Astrocyte (in vitro differentiated cells and primary cell): Measurements from ENCODE around the gene PPP1R14C. TPM values are rescaled to one million over a fixed set of nuclear protein-coding genes. Genes with fewer than 3 reads are reported as not detected.
"Not testable (repeated sequence)": the region's sequence is repeated elsewhere in the genome, so short reads cannot be mapped to it uniquely, and the experiment has no call there.

Source experiments
- DNase-seq: peaks from one replicate; pipeline ENCODE4 v3.0.0-alpha.2; 2010; ENCODE audit warnings: low read depth
- FAIRE-seq: peaks from 2 replicates; lab custom pipeline; 2011; peaks lifted over from hg19 to GRCh38; lab: Jason Lieb, UNC
- H2AFZ ChIP-seq: 2 replicates; pipeline ENCODE4 v1.6.0; 2012; ENCODE audit warnings: low read depth, low read length, inconsistent platforms
- H3K27ac ChIP-seq: 2 replicates; pipeline ENCODE4 v1.5.1; 2011; ENCODE audit warnings: low read depth, low read length, inconsistent platforms
- H3K27me3 ChIP-seq: 2 replicates; pipeline ENCODE4 v1.6.0; 2011; ENCODE audit warnings: low read length, inconsistent platforms; ENCODE audit not compliant: insufficient read depth
- H3K36me3 ChIP-seq: 2 replicates; pipeline ENCODE4 v1.5.1; 2011; ENCODE audit warnings: low read length, inconsistent platforms; ENCODE audit not compliant: insufficient read depth
- H3K4me1 ChIP-seq: 2 replicates; pipeline ENCODE4 v1.5.1; 2011; ENCODE audit warnings: low read length, inconsistent platforms; ENCODE audit not compliant: insufficient read depth
- H3K4me2 ChIP-seq: 2 replicates; pipeline ENCODE4 v1.6.0; 2012; ENCODE audit warnings: low read length, inconsistent platforms
- H3K4me3 ChIP-seq: 2 replicates; pipeline ENCODE4 v1.5.1; 2011; ENCODE audit warnings: low read depth, mild to moderate bottlenecking, low read length, inconsistent platforms; ENCODE audit not compliant: insufficient read depth
- H3K79me2 ChIP-seq: 2 replicates; pipeline ENCODE4 v1.6.0; 2012; ENCODE audit warnings: mild to moderate bottlenecking, low read length, inconsistent platforms; ENCODE audit not compliant: insufficient read depth
- H3K9ac ChIP-seq: 2 replicates; pipeline ENCODE4 v1.6.0; 2012; ENCODE audit warnings: mild to moderate bottlenecking, low read length, inconsistent platforms
- H3K9me3 ChIP-seq: 2 replicates; pipeline ENCODE4 v1.5.1; 2012; ENCODE audit warnings: low read depth, mild to moderate bottlenecking, low read length, inconsistent platforms; ENCODE audit not compliant: insufficient read depth
- H4K20me1 ChIP-seq: 2 replicates; pipeline ENCODE4 v1.6.0; 2012; ENCODE audit warnings: low read length, inconsistent platforms; ENCODE audit not compliant: insufficient read depth
- H3K27ac Mint-ChIP-seq: one replicate; pipeline ENCODE4 v1.8.0; 2021; ENCODE audit warnings: mild to moderate bottlenecking, mixed read lengths; ENCODE audit not compliant: unreplicated experiment
- H3K27me3 Mint-ChIP-seq: one replicate; pipeline ENCODE4 v1.8.0; 2021; ENCODE audit warnings: low read depth, mixed read lengths; ENCODE audit not compliant: unreplicated experiment
- H3K36me3 Mint-ChIP-seq: one replicate; pipeline ENCODE4 v1.8.0; 2021; ENCODE audit warnings: low read depth, mixed read lengths; ENCODE audit not compliant: unreplicated experiment
- H3K4me1 Mint-ChIP-seq: one replicate; pipeline ENCODE4 v1.8.0; 2021; ENCODE audit warnings: low read depth, mixed read lengths; ENCODE audit not compliant: unreplicated experiment
- H3K4me3 Mint-ChIP-seq: one replicate; pipeline ENCODE4 v1.8.0; 2021; ENCODE audit warnings: mild to moderate bottlenecking, moderate library complexity, mixed read lengths; ENCODE audit not compliant: unreplicated experiment
- H3K9me3 Mint-ChIP-seq: one replicate; pipeline ENCODE4 v1.8.0; 2021; ENCODE audit warnings: mild to moderate bottlenecking, mixed read lengths; ENCODE audit not compliant: unreplicated experiment
- EZH2 ChIP-seq: IDR thresholded peaks from 2 replicates; pipeline ENCODE4 v1.6.1; 2012; ENCODE audit warnings: mild to moderate bottlenecking, low read length, inconsistent platforms; ENCODE audit not compliant: insufficient read depth
- total RNA-seq: library from RNA; stranded (reverse); gene quantifications from 2 replicates; pipeline ENCODE4 v1.2.1, GENCODE V29; 2021
- TF ChIP-seq, protein P1 (sequence below): IDR thresholded peaks from 2 replicates; pipeline ENCODE4 v1.5.1; 2011; ENCODE audit warnings: low read depth, mild to moderate bottlenecking, inconsistent platforms, low read length, moderate library complexity; ENCODE audit not compliant: insufficient read depth

The PPP1R14C gene
- total RNA-seq, 1 donor from 2014 or later = 3.9 TPM

- no peak for FAIRE-seq
- no peaks in the 10 kb centered on the region for H4K20me1 ChIP-seq
- no peaks in the 10 kb centered on the region for H3K36me3 Mint-ChIP-seq
These were observed 43.5 kb downstream of the PPP1R14C start for GRCh38 chr6:150186129-150186898.

GRCh38 chr6:150187433-150187832 is 44.6 kb downstream of the PPP1R14C start:
- H3K36me3 ChIP-seq, H3K9me3 ChIP-seq, H3K4me3 ChIP-seq, H3K9ac ChIP-seq, H3K27me3 ChIP-seq, H3K27ac ChIP-seq, H3K27me3 Mint-ChIP-seq, H2AFZ ChIP-seq, H3K36me3 Mint-ChIP-seq, H3K9me3 Mint-ChIP-seq, H4K20me1 ChIP-seq, FAIRE-seq, H3K27ac Mint-ChIP-seq, DNase-seq, H3K4me1 ChIP-seq, H3K79me2 ChIP-seq, H3K4me2 ChIP-seq, H3K4me3 Mint-ChIP-seq: not testable (repeated sequence)
- H3K4me1 Mint-ChIP-seq = peaks cover 20% of the 10 kb centered on the region

More at GRCh38 chr6:150186129-150186898, 43.5 kb downstream of the PPP1R14C start:
- Histone ChIP-seq H3K9me3 (no peaks in the 10 kb centered on the region), H3K36me3 (no peaks in the 10 kb centered on the region), H3K79me2 (no peaks in the 10 kb centered on the region), H3K4me1 (no peaks in the 10 kb centered on the region), H3K27ac (no peak overlapping the region), H3K9ac (no peak overlapping the region), H3K4me3 (no peak overlapping the region), H3K4me2 (no peak overlapping the region), H2AFZ (no peak overlapping the region), H3K27me3 (no peaks in the 10 kb centered on the region)
- Mint-ChIP-seq H3K4me3 (no peak overlapping the region), H3K27ac (no peak overlapping the region), H3K4me1 (peaks cover 11% of the 10 kb centered on the region), H3K27me3 (peaks cover 6% of the 10 kb centered on the region), H3K9me3 (peaks cover 7% of the 10 kb centered on the region)
- no peak for DNase-seq
- TF ChIP-seq, protein P1, sequence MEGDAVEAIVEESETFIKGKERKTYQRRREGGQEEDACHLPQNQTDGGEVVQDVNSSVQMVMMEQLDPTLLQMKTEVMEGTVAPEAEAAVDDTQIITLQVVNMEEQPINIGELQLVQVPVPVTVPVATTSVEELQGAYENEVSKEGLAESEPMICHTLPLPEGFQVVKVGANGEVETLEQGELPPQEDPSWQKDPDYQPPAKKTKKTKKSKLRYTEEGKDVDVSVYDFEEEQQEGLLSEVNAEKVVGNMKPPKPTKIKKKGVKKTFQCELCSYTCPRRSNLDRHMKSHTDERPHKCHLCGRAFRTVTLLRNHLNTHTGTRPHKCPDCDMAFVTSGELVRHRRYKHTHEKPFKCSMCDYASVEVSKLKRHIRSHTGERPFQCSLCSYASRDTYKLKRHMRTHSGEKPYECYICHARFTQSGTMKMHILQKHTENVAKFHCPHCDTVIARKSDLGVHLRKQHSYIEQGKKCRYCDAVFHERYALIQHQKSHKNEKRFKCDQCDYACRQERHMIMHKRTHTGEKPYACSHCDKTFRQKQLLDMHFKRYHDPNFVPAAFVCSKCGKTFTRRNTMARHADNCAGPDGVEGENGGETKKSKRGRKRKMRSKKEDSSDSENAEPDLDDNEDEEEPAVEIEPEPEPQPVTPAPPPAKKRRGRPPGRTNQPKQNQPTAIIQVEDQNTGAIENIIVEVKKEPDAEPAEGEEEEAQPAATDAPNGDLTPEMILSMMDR = no peak
- TF ChIP-seq EZH2 = no peak

DNA sequence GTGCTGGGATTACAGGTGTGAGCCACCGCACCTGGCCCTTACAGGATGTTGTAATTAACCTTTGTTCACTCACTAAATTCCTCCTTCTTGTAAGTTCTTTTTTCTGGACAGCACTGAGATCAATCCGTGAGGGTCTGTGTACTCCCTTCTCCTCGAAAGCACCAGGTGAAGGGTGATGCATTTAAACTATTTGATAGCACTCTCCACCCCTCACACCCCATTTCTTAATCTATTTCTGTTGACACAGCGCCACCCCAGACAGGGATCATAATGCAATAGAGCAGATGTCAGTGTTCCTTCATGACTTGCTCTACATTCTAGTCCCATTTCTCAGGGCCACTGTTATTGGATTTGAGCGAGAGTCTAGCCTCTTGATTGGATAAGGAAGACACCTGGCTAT is 46.3 kb downstream of the PPP1R14C start:
- Mint-ChIP-seq H3K4me3 (no peak overlapping the region), H3K27ac (no peak overlapping the region), H3K4me1 (peaks cover 20% of the 10 kb centered on the region), H3K27me3 (peaks cover 6% of the 10 kb centered on the region), H3K36me3 (peaks cover 2% of the 10 kb centered on the region), H3K9me3 (peaks cover 17% of the 10 kb centered on the region)
- Histone ChIP-seq H3K9me3 (peaks cover 4% of the 10 kb centered on the region), H4K20me1 (no peaks in the 10 kb centered on the region), H3K36me3 (no peaks in the 10 kb centered on the region), H3K4me2 (no peak overlapping the region), H2AFZ (no peak overlapping the region), H3K4me1 (no peaks in the 10 kb centered on the region), H3K79me2 (no peaks in the 10 kb centered on the region), H3K27ac (no peak overlapping the region), H3K27me3 (no peaks in the 10 kb centered on the region), H3K9ac (no peak overlapping the region), H3K4me3 (no peak overlapping the region)
- DNase-seq = no peak
- FAIRE-seq = no peak
- no peak for TF ChIP-seq EZH2
- TF ChIP-seq, protein P1 = no peak
